HFF-Myc (cell line): Measurements from ENCODE around the gene GIGYF2.

ENCODE experiments used
- DNase-seq: peaks from one replicate; pipeline ENCODE4 v3.0.0-alpha.2; 2011; ENCODE audit warnings: low read depth; ENCODE audit errors: extremely low read depth
- H3K4me3 ChIP-seq: replicated peaks from 2 replicates; pipeline ENCODE4 v1.5.1; 2011; ENCODE audit warnings: low read depth, mild to moderate bottlenecking, control low read depth, low read length
- CTCF ChIP-seq: IDR thresholded peaks from 2 replicates; pipeline ENCODE4 v1.5.1; 2012; ENCODE audit warnings: mild to moderate bottlenecking, low read depth, low read length, control low read depth; ENCODE audit errors: missing control alignments

Gene GIGYF2

GRCh38 chr2:232866104-232866503, 169.0 kb downstream of the GIGYF2 start:
- no peak overlapping the region for H3K4me3 ChIP-seq
- no peak for DNase-seq
- TF ChIP-seq CTCF = no peak

GRCh38 chr2:232869138-232870017, 172.2 kb downstream of the GIGYF2 start:
- DNase-seq = no peak
- TF ChIP-seq CTCF = no peak
- no peak overlapping the region for H3K4me3 ChIP-seq

GRCh38 chr2:232870018-232870765, 173.1 kb downstream of the GIGYF2 start, which contains the start of gene SNORC:
Gene SNORC (plus strand): TSS chr2:232870264. CDS start chr2:232870342, 78 bp downstream.
- TF ChIP-seq CTCF = no peak
- H3K4me3 ChIP-seq = no peak within 1 kb of the TSS
- DNase-seq = no peak

- TF ChIP-seq CTCF = no peak
- no peak overlapping the region for H3K4me3 ChIP-seq
- no peak for DNase-seq
These were observed 173.7 kb downstream of the GIGYF2 start for GRCh38 chr2:232870766-232871371.

GRCh38 chr2:232871418-232871834, 174.3 kb downstream of the GIGYF2 start:
- no peak for DNase-seq
- no peak for TF ChIP-seq CTCF
- no peak overlapping the region for H3K4me3 ChIP-seq

- no peak for TF ChIP-seq CTCF
- H3K4me3 ChIP-seq = no peak overlapping the region
- DNase-seq = no peak
These were observed 175.0 kb downstream of the GIGYF2 start for GRCh38 chr2:232871835-232872736.
